Mesendoderm (in vitro differentiated cells): Measurements from ENCODE around the gene BCAS4. TPM values are rescaled to one million over a fixed set of nuclear protein-coding genes. Genes with fewer than 3 reads are reported as not detected.
A peak's percentile ranks its signal among the peaks of the same experiment; 100 is the strongest.

Experiments used
- DNase-seq: peaks from one replicate; pipeline ENCODE4 v3.0.0; 2013
- H2AK5ac ChIP-seq: 2 replicates; pipeline ENCODE4 v1.6.1; 2013; ENCODE audit warnings: low read length, inconsistent platforms
- H2BK120ac ChIP-seq: 2 replicates; pipeline ENCODE4 v1.6.1; 2013; ENCODE audit warnings: low read depth, mild to moderate bottlenecking, low read length, moderate library complexity, mixed read lengths
- H2BK15ac ChIP-seq: replicated peaks from 2 replicates; pipeline ENCODE4 v1.6.1; 2013; ENCODE audit warnings: low read depth, mild to moderate bottlenecking, moderate library complexity
- H2BK5ac ChIP-seq: 2 replicates; pipeline ENCODE4 v1.6.1; 2013; ENCODE audit warnings: low read length, inconsistent platforms
- H3K18ac ChIP-seq: 2 replicates; pipeline ENCODE4 v1.6.1; 2013; ENCODE audit warnings: mild to moderate bottlenecking, low read length, mixed read lengths
- H3K23ac ChIP-seq: one replicate; pipeline ENCODE4 v1.6.1; 2013; ENCODE audit warnings: low read length
- H3K27ac ChIP-seq: 2 replicates; pipeline ENCODE4 v1.5.1; 2013; ENCODE audit warnings: low read depth, mild to moderate bottlenecking, inconsistent platforms, low read length, moderate library complexity
- H3K27me3 ChIP-seq: 2 replicates; pipeline ENCODE4 v1.6.1; 2013; ENCODE audit warnings: low read length, control low read depth, mild to moderate bottlenecking, inconsistent platforms; ENCODE audit not compliant: insufficient read depth, poor library complexity
- H3K36me3 ChIP-seq: 2 replicates; pipeline ENCODE4 v1.6.1; 2013; ENCODE audit warnings: low read length, inconsistent platforms; ENCODE audit not compliant: control insufficient read depth, insufficient read depth
- H3K4ac ChIP-seq: one replicate; pipeline ENCODE4 v1.6.1; 2013; ENCODE audit warnings: low read depth, mild to moderate bottlenecking, low read length, moderate library complexity
- H3K4me1 ChIP-seq: 2 replicates; pipeline ENCODE4 v1.6.1; 2013; ENCODE audit warnings: low read depth, low read length, inconsistent platforms; ENCODE audit not compliant: control insufficient read depth
- H3K4me2 ChIP-seq: 2 replicates; pipeline ENCODE4 v1.6.1; 2013; ENCODE audit warnings: low read length
- H3K4me3 ChIP-seq: 2 replicates; pipeline ENCODE4 v1.5.1; 2013; ENCODE audit warnings: mild to moderate bottlenecking, low read length
- H3K56ac ChIP-seq: one replicate; pipeline ENCODE4 v1.6.1; 2013; ENCODE audit warnings: low read length
- H3K79me1 ChIP-seq: 2 replicates; pipeline ENCODE4 v1.6.1; 2013; ENCODE audit warnings: low read length, inconsistent platforms
- H3K79me2 ChIP-seq: 2 replicates; pipeline ENCODE4 v1.6.1; 2013; ENCODE audit warnings: mild to moderate bottlenecking, low read length; ENCODE audit not compliant: control insufficient read depth, insufficient read depth
- H3K9ac ChIP-seq: 2 replicates; pipeline ENCODE4 v1.6.1; 2013; ENCODE audit warnings: low read length, inconsistent platforms
- H4K5ac ChIP-seq: one replicate; pipeline ENCODE4 v1.6.1; 2013; ENCODE audit warnings: low read length
- H4K8ac ChIP-seq: one replicate; pipeline ENCODE4 v1.6.1; 2013; ENCODE audit warnings: low read depth, mild to moderate bottlenecking, control low read depth, low read length, moderate library complexity
- WGBS: extraction: QIAGEN DNeasy Blood & Tissue Kit; methylation state at CpG from one replicate; pipeline ENCODE4 v1.1.7; 2013; ENCODE audit warnings: low lambda C conversion rate, missing lambda C conversion rate; ENCODE audit not compliant: insufficient coverage; ENCODE audit errors: extremely low coverage; 5-methylcytosine and 5-hydroxymethylcytosine counted together
- polyA plus RNA-seq, 2 experiments: library from polyadenylated mRNA; stranded (reverse); fragments of 200-250 nt; gene quantifications; one replicate each; pipeline ENCODE4 v1.2.3, GENCODE V29; 2013

BCAS4 gene
- 4.5 TPM for polyA plus RNA-seq (2013, experiment 1 of 2)
- polyA plus RNA-seq (2013, experiment 2 of 2) = 4.5 TPM

- H3K56ac ChIP-seq = peak within 1 kb of the TSS; percentile 84
- no peaks in the 10 kb centered on the region for H3K27me3 ChIP-seq
- no peaks in the 10 kb centered on the region for H3K4me1 ChIP-seq
- no peaks in the 10 kb centered on the region for H3K79me1 ChIP-seq
- H3K79me2 ChIP-seq = no peaks in the 10 kb centered on the region
- no peak within 1 kb of the TSS for H3K23ac ChIP-seq
- peak within 1 kb of the TSS; percentile 68 for H3K18ac ChIP-seq
- H3K9ac ChIP-seq = peak within 1 kb of the TSS; percentile 74
- H3K4me2 ChIP-seq = peak within 1 kb of the TSS; percentile 87
- H3K4me3 ChIP-seq = peak within 1 kb of the TSS; percentile 71
- no peak within 1 kb of the TSS for H2BK5ac ChIP-seq
- H3K36me3 ChIP-seq = no peaks in the 10 kb centered on the region
- H4K5ac ChIP-seq = no peak within 1 kb of the TSS
- H3K27ac ChIP-seq = peak within 1 kb of the TSS; percentile 47
- peak; percentile 90 for DNase-seq
- no CpG with 5 or more reads among the region's 92 CpGs for WGBS
- H2AK5ac ChIP-seq = no peak within 1 kb of the TSS
- H2BK15ac ChIP-seq = no peak within 1 kb of the TSS
- peak within 1 kb of the TSS; percentile 66 for H3K4ac ChIP-seq
- H2BK120ac ChIP-seq = peak within 1 kb of the TSS; percentile 66
- no peak within 1 kb of the TSS for H4K8ac ChIP-seq
Measured at GRCh38 chr20:50794846-50795634, at the start of gene BCAS4. Gene BCAS4 (plus strand): TSS chr20:50795061. CDS start chr20:50795084, 23 bp downstream.

- Histone ChIP-seq H3K4me1 (no peaks in the 10 kb centered on the region), H3K27me3 (no peaks in the 10 kb centered on the region)
- no CpG with 5 or more reads among the region's 2 CpGs for WGBS
Measured at GRCh38 chr20:50745634-50746137, 49.2 kb upstream of the BCAS4 start.

GRCh38 chr20:50746138-50746940, 48.5 kb upstream of the BCAS4 start:
- no peaks in the 10 kb centered on the region for H3K4me1 ChIP-seq
- no peak overlapping the region for H2BK5ac ChIP-seq
- H2AK5ac ChIP-seq = no peak overlapping the region
- H3K9ac ChIP-seq = no peak overlapping the region
- H2BK120ac ChIP-seq = no peak overlapping the region
- no peak overlapping the region for H4K8ac ChIP-seq
- no peaks in the 10 kb centered on the region for H3K27me3 ChIP-seq
- no peak overlapping the region for H3K23ac ChIP-seq
- H3K36me3 ChIP-seq = peaks cover 5% of the 10 kb centered on the region
- H3K27ac ChIP-seq = no peak overlapping the region
- no peaks in the 10 kb centered on the region for H3K79me1 ChIP-seq
- no peak overlapping the region for H3K4ac ChIP-seq
- H3K4me3 ChIP-seq = no peak overlapping the region
- H4K5ac ChIP-seq = no peak overlapping the region
- DNase-seq = no peak
- no peak overlapping the region for H2BK15ac ChIP-seq
- H3K4me2 ChIP-seq = no peak overlapping the region
- peaks cover 4% of the 10 kb centered on the region for H3K79me2 ChIP-seq
- no CpG with 5 or more reads among the region's 3 CpGs for WGBS
- no peak overlapping the region for H3K56ac ChIP-seq
- no peak overlapping the region for H3K18ac ChIP-seq

More at GRCh38 chr20:50745634-50746137, 49.2 kb upstream of the BCAS4 start:
- peaks cover 7% of the 10 kb centered on the region for H3K79me2 ChIP-seq
- H3K4me3 ChIP-seq = no peak overlapping the region
- no peak overlapping the region for H3K4me2 ChIP-seq
- H4K5ac ChIP-seq = no peak overlapping the region
- H2AK5ac ChIP-seq = no peak overlapping the region
- no peak overlapping the region for H3K4ac ChIP-seq
- H2BK120ac ChIP-seq = no peak overlapping the region
- H3K23ac ChIP-seq = no peak overlapping the region
- no peak overlapping the region for H3K27ac ChIP-seq
- H3K56ac ChIP-seq = no peak overlapping the region
- H2BK5ac ChIP-seq = no peak overlapping the region
- peaks cover 5% of the 10 kb centered on the region for H3K36me3 ChIP-seq
- no peaks in the 10 kb centered on the region for H3K79me1 ChIP-seq
- no peak overlapping the region for H2BK15ac ChIP-seq
- H3K9ac ChIP-seq = no peak overlapping the region
- DNase-seq = no peak
- H4K8ac ChIP-seq = no peak overlapping the region
- H3K18ac ChIP-seq = no peak overlapping the region

GRCh38 chr20:50747275-50747674, 47.6 kb upstream of the BCAS4 start:
- Histone ChIP-seq H3K4me3 (no peak overlapping the region), H3K27me3 (no peaks in the 10 kb centered on the region), H2BK5ac (no peak overlapping the region), H3K36me3 (peaks cover 5% of the 10 kb centered on the region), H3K23ac (no peak overlapping the region), H3K79me2 (peaks cover 4% of the 10 kb centered on the region), H3K4me2 (no peak overlapping the region), H3K27ac (no peak overlapping the region), H4K5ac (no peak overlapping the region), H2BK15ac (no peak overlapping the region), H3K79me1 (no peaks in the 10 kb centered on the region), H3K4ac (no peak overlapping the region), H4K8ac (no peak overlapping the region), H3K56ac (no peak overlapping the region), H3K4me1 (no peaks in the 10 kb centered on the region), H2BK120ac (no peak overlapping the region), H3K18ac (no peak overlapping the region), H2AK5ac (no peak overlapping the region), H3K9ac (no peak overlapping the region)
- no peak for DNase-seq
- WGBS = 100% methylated on average over 1 of the region's 2 CpGs

- Histone ChIP-seq H3K79me2 (peaks cover 4% of the 10 kb centered on the region), H3K9ac (no peak overlapping the region), H3K79me1 (no peaks in the 10 kb centered on the region), H2BK5ac (no peak overlapping the region), H3K4ac (no peak overlapping the region), H2BK15ac (no peak overlapping the region), H2AK5ac (no peak overlapping the region), H3K36me3 (peaks cover 5% of the 10 kb centered on the region), H3K4me1 (no peaks in the 10 kb centered on the region), H3K23ac (no peak overlapping the region), H3K27ac (no peak overlapping the region), H3K56ac (no peak overlapping the region), H4K8ac (no peak overlapping the region), H2BK120ac (no peak overlapping the region), H3K4me3 (no peak overlapping the region), H3K18ac (no peak overlapping the region), H3K27me3 (no peaks in the 10 kb centered on the region), H3K4me2 (no peak overlapping the region), H4K5ac (no peak overlapping the region)
- no peak for DNase-seq
- WGBS = 100% methylated on average over 2 of the region's 8 CpGs
Measured at GRCh38 chr20:50750145-50750671, 44.7 kb upstream of the BCAS4 start.
